ENCODE data around the gene ATXN1.
"Not testable (repeated sequence)": the region's sequence is repeated elsewhere in the genome, so short reads cannot be mapped to it uniquely, and the experiment has no call there.

ATXN1 gene

DNA sequence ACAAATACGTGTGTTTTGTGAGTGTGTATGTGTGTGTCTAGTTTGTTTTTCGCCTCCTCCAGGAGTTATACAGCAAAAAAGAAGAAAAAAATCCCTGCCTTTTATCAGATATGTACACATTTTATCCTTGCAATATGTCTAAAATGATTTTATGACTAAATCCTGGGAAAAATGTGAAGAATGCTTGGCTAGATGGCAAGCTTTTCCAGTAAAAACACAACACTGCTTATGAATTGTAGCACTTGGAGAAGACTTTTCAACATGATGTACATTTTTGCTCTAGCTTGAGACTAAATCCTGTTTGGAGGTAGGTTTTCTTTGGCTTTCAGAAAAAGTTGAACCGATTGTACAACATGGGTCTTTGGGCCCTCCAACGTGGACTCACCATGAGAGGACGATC, 362.7 kb downstream of the ATXN1 start:
- DNase-seq: no peak

GRCh38 chr6:16397623-16398022, 363.6 kb downstream of the ATXN1 start:
- DNase-seq: no peak

- no peak for DNase-seq
Measured at GRCh38 chr6:16396497-16397319, 364.6 kb downstream of the ATXN1 start.

- no peak for DNase-seq
Measured at GRCh38 chr6:16394632-16395031, 366.6 kb downstream of the ATXN1 start.

- no peak for DNase-seq
Measured at GRCh38 chr6:16393326-16393725, 367.9 kb downstream of the ATXN1 start.

- no peak for DNase-seq
Measured at GRCh38 chr6:16392010-16392409, 369.2 kb downstream of the ATXN1 start.

DNA sequence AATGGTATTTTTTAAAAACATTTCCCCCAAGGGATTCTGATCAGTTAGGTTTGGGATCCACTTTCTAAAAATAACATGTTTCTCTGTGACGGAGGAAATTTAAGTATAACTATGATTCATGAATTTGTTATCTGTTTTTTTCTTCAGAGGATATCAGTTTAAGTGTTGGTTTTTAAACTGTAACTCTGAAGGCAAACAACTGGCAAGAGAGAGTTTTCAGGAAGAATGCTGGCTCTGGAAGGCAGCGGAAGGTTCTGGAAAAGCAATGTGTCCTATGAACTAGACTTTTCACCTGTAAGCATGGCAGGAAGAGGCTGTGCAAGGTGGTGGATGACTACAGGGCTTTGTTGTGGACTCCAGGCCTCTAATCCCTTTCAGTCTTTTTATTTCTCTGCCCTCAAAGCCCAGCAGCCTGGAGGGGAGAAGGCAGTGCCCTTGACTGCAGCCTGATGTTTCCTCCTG, 369.8 kb downstream of the ATXN1 start:
- DNase-seq: no peak

GRCh38 chr6:16390909-16391450, 370.3 kb downstream of the ATXN1 start:
- DNase-seq: not testable (repeated sequence)

DNA sequence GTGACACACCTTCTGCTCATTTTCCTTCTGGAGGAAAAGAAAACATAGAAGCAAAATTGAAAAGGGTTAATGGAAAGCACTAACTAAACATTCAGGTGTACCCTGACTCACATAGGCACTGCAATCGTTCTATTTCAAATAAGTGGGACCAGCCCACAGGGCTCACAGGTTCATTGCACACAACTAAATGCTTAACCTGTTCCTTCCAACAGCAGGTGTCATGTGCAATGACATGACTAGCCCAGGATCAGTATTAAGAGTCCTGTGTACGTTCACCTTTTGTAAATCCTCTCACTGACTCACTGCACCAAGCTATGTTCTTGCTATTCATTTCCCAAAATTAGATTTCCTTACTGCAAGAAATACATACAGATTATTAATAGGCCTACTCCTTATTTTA, 371.6 kb downstream of the ATXN1 start:
- no peak for DNase-seq

DNA sequence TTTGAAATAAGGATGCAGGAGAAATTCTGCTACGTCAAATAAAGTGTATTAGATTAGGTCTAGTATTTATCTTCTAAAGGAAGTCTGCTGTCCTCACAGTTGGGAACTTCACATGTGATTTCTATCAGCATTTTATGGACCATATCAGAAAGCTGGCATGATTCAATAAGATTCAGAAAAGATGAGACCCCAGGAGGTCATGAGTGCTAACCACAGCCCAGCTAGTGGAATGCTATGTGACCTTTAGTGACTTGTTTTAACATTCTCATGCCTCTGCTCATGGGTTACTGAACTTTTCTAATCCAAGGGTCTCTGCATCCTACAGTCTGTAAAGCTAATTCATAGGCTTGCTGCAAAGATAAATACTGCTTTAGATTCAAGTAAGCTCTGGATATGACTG, 372.8 kb downstream of the ATXN1 start:
- DNase-seq: no peak

DNA sequence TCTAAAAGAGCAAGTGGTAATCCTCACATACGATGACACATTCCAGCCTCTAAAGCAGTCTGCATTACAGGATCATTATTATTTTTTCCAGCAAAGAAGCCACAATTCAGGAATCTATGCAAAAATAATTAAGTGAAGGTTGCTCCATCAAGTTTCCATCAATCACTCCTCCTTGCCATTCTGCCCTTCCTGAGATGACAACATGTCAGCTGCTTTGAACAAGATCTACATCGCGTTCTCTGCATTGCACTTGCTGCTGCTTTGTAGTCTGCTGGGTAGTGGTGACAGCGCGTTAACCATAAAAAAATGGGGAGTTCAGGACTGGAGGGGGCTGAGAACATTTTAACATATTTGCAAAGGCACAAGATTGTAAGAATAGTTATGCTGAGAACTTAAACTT, 375.2 kb downstream of the ATXN1 start:
- no peak for DNase-seq

- no peak for DNase-seq
Measured at GRCh38 chr6:16383607-16384206, 377.6 kb downstream of the ATXN1 start.

GRCh38 chr6:16381968-16382367, 379.3 kb downstream of the ATXN1 start:
- not testable (repeated sequence) for DNase-seq

DNA sequence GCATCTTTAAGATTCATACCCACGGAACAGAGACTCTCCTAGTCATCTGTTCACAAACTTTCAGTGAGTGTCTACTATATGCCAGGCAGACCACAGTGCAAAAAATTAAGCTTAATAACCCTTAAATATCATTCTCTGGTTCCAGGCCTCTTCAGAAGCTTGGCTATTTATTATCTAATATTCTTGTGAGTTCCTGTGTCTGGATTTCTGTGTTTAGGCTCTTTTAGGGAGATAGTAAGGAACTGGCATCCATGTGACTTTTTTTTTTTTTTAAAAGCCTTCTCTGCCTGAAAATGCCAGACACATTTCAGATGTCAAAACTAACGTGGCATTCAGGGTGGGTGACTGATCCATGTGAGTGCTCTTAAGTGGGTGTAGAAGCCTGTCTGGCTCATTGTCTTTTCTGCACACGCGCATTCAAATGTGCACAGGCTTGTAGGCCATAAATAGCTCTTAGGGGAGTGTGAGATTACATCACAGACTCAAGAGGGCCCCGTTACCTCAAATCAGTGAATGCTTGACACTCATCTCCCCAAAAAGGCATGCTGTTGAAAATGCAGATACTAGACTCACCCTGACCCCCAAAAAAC, 380.9 kb downstream of the ATXN1 start:
- no peak for DNase-seq

DNA sequence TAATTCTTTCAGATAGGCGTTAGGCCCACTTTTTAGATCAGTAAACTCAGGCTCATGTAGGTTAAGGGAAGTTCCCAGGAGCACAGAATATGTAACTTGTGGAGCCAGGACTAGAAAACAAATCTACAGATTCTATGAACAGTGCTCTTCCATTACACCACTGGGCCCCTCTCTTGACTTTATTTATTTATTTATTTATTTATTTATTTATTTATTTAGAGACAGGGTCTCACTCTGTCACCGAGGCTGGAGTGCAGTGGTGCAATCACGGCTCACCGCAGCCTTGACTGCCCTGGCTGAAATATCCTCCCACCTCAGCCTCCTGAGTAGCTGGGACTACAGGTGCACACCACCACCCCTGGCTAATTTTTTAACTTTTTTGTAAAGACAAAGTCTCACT, 382.9 kb downstream of the ATXN1 start:
- not testable (repeated sequence) for DNase-seq

- no peak for DNase-seq
Measured at GRCh38 chr6:16377470-16377869, 383.8 kb downstream of the ATXN1 start.

- no peak for DNase-seq
Measured at GRCh38 chr6:16375843-16376242, 385.4 kb downstream of the ATXN1 start.

- DNase-seq: no peak
Measured at GRCh38 chr6:16375206-16375605, 386.1 kb downstream of the ATXN1 start.

DNA sequence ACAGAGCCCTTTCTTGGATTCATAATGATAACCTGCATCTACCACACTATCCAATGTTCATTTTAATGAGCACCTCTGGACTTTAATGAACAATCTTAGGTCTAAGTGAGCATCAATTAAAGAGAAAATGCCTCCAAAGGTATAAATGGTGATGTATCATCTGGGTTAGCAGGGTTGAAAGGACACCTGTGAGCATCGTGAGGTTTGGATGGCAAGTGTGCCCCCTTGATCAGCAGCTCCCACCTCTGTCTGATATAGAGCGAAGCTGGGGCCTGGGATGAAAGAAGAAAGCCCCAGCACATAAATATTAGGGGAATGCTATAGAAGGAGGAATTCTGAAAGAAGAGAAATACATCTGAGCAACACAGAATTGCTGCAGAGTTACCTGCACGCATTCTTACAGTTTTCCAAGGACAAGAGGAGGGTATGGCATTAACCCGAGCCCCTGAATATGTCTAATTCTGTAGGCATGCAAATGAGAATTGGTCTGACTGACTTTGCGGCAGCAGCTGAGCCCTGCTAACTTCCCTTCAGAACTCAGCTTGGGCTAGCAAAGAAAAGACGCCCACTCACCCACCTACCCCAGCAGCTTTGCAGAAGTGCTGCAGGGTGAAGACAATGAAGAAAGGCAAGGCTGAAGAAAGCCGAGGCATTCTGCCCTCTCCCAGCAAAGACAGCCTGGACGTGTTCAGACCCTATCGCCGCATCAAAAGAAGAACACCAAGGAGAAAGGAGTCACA, 386.6 kb downstream of the ATXN1 start:
- DNase-seq: no peak

DNA sequence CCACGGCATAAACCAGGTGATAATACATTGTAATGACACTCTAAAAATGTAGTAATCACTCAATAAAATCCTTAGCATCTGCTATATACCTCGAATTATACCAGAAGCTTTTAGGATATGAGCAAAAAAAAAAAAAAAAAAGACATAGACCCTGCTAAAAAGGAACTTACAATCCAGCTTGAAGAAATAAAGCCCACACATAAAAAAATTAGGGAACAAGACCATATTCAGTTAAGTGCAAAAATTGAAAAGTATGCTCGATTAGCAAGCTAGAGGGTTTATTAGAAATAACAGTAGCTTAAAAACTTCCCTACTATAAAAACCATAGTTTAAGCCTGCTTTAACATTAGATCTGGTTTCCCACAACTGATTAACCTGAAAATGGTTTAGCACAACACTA, 387.2 kb downstream of the ATXN1 start:
- DNase-seq: no peak

DNA sequence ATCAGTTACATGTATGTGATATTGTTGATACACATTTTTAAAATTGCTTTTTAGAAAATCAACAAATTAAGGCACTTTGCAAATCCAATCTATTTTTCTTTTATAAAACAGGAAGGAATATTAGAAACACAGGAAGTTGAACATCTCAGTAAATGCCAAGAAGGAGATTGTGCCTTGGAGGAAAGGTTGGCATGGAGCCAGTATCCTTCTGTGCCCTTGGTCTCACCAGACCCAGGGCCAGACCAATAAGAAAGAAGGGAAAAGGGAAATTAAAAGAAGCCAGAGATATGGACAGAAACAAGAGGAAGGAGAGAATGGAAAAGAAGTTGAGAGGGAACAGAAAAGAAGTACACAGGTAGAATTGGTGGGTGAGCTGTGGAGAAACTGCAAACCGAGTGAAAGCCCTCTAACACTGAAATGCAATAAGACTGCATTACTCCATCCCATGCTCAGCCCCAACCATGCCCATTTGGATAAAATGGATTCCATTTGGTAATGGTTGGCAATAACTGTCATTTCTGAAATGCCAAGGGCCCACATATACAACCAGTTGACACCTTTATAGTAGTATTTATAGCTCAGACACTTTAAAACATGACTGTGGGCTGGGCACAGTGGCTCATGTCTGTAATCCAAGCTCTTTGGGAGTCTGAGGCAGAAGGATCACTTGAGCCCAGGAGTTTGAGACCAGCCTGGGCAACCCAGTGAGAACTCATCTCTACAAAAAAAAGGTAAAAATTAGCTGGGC, 389.1 kb downstream of the ATXN1 start:
- no peak for DNase-seq

GRCh38 chr6:16371401-16371800, 389.9 kb downstream of the ATXN1 start:
- DNase-seq: no peak

Measured in activated CD4-positive, alpha-beta T cell treated with anti-CD3 and anti-CD28 coated beads for 1 hour (primary cell).